Activated CD8-positive, alpha-beta memory T cell treated with anti-CD3 and anti-CD28 coated beads for 24 hours (primary cell): Measurements from ENCODE around the gene TNRC6C.

ENCODE experiments used
- DNase-seq: peaks from one replicate; pipeline ENCODE4 v3.0.0-alpha.2; 2020

The TNRC6C gene

DNA sequence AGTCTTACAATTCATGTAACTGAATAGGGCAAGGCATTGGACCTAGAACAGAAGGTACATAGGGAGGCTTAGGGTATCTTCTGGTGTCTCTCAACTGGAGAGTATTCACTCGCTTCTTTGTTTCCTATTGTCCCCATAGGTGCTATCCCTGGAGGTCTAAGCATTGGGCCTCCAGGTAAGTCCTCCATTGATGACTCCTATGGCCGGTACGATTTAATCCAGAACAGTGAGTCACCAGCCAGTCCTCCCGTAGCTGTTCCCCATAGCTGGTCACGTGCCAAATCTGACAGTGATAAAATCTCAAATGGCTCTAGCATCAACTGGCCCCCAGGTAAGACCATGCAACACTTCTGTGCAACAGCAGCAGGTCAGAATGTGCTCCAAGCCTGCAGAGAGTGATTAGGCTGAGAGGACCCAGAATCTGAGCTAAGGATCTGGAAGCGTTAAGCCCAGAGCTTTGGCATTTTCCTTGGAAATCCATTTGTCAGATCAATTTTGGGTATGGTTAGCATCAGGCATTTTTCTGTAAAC is 134.4 kb downstream of the TNRC6C start:
- no peak for DNase-seq

DNA sequence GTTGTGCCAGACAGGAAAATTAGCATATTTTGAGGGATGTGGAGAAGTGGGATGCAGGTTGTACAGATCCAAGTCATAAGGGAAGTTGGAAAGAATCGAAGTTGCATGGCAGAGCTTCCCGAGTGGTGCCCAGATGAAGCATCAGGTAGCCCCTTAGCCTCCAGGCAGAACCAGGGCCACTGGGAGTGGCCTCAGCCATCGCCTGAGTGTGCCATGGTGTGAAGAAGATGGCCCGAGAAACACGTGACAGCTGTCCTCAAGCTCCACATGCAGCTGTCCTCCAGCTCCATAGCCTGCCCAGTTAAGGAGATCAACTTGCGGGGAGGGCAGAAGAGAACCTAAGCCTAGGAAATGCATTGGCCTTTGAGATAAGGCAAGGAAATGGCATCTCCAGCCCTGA is 136.5 kb downstream of the TNRC6C start:
- no peak for DNase-seq

DNA sequence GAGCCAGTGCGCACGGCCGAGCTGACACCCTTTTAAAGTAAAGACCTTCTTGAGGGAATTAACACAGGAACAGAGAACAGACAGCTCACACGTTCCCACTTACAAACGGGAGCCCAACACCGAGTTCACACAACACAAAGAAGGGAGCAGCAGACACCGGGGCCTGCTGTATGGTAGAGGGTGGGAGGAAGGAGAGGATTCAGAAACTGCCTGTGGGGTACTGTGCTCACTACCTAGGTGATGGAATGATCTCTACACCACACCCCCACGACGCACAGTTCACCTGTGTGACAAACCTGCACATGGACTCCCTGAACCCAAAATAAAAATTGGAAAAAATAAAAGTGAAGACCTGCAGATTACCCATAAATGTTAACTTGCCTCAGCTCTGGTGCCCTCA is 137.6 kb downstream of the TNRC6C start:
- no peak for DNase-seq

DNA sequence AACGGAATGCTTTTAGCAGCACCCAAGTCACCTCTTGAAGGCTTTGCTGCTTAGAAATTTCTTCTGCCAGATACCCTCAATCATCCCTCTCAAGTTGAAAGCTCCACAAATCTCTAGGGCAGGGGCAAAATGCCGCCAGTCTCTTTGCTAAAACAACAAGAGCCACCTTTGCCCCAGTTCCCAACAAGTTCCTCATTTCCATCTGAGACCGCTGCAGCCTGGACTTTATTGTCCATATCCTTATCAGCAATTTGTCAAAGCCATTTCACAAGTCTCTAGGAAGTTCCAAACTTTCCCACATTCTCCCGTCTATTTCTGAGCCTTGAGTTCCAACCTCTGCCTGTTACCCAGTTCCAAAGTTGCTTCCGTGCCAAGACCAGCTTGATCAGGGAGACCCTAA is 142.6 kb downstream of the TNRC6C start:
- no peak for DNase-seq

DNA sequence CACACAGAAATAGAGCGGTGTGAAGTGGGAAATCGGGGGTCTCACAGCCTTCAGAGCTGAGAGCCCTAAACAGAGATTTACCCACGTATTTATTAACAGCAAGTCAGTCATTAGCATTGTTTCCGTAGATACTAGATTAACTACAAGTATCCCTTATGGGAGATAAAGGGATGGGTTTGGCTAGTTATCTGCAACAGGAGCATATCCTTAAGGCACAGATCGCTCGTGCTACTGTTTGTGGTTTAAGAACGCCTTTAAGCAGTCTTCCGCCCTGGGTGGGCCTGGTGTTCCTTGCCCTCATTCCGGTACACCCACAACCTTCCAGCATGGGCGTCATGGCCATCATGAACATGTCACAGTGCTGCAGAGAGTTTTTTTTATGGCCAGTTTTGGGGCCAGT is 143.0 kb downstream of the TNRC6C start:
- DNase-seq = no peak

DNA sequence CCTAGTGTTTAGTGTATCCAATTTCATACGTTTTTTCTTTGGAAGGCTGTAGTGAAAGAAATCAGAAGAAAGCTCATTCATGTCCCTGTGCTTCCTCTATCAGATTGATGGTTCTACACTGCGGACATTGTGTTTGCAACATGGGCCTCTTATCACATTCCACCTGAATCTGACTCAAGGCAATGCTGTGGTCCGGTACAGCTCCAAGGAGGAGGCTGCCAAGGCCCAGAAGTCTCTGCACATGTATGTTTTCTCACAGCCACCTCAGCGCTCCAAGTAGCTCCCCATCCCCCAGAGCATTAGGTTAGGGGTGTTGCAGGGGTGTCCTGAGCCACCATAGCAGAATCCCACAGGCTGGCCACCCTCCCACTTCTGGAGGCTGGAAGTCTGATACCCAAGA is 144.8 kb downstream of the TNRC6C start:
- no peak for DNase-seq

DNA sequence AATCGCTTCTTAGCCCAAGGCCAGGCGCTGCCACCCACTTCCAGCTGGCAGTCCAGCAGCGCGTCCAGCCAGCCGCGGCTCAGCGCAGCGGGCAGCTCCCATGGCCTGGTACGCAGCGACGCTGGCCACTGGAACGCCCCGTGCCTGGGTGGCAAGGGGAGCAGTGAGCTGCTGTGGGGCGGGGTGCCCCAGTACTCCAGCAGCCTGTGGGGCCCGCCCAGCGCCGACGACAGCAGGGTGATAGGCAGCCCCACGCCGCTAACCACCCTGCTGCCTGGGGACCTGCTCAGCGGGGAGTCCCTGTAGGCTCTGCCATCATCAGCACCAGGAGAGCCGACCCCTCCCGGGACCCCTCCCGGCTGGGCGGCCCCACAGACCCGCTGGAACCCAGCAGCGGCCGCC is 146.0 kb downstream of the TNRC6C start:
- no peak for DNase-seq

DNA sequence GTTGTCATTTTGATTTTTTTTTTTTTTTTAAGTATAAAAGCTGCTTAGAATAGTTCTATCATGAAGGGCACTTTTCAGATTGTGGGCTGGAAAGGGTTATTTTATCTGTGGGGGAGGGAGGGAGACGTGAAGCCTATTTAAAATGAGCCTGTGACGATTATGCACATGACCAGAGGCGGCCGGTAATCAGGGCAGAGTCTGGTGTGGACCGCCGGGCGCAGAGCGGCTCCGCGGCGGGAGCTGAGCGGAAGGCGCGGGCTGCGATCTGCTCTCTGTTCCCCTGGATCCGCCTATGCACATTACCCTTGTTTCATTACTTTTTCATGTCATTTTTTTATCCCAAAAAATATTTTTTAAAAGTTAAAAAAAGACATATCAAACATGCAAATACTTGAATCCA is 146.6 kb downstream of the TNRC6C start:
- DNase-seq = no peak

DNA sequence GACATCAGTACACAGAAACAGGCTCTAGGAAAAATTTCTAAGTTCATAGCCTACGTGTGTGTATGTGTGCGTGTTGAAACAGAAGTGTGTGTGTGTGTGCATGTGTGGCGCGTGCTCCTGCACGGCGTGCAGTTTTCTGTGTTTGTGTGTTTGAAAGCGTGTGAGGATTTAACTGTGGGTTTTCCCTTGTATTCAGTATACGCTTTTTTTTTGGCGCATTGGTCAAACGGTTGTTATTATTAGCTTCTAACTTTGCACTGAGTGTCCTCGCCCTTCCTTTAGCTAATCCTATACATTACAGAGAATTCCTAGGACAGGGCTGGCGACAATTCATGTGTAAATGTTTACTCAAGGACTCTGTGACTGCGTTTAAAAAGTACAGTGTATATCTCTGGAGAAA is 147.0 kb downstream of the TNRC6C start:
- no peak for DNase-seq

DNA sequence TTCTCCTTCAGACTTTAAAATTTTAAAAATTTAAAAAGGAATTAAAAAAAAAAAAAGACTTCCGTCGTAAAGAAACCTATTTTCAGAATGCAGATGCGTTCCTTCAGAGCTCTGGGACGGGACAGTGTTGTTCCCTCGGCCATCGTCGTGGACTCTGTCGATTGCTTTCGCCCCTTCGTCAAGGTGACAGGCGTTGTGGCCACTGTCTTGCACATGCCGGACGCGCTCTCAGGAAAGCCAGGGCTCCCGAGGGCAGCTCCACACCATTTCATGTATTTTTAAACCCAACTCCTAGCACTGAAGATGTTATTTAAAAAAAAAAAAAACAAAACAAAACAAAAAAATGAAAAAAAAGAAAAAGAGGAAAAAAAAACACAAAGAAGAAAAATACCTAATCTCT is 147.7 kb downstream of the TNRC6C start:
- DNase-seq = no peak

DNA sequence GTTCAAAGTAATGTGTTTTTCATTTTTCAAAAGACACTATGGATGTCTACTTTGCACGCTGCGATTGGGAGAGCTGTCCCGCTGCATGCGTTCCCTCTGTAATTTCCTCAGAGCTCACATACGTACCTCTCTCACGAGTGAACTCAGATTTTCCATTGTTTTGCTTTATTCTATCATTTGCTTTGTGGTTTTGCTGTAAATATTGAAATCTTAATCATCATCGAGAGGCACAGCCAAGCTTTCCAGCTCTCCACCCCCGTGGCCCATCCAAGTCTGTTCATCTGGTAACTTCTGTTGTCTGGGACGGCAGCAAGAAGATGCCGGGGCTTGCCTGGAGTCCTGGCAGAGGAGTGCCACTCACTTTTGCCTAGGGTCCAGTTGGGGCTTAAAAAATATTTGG is 149.0 kb downstream of the TNRC6C start:
- no peak for DNase-seq

DNA sequence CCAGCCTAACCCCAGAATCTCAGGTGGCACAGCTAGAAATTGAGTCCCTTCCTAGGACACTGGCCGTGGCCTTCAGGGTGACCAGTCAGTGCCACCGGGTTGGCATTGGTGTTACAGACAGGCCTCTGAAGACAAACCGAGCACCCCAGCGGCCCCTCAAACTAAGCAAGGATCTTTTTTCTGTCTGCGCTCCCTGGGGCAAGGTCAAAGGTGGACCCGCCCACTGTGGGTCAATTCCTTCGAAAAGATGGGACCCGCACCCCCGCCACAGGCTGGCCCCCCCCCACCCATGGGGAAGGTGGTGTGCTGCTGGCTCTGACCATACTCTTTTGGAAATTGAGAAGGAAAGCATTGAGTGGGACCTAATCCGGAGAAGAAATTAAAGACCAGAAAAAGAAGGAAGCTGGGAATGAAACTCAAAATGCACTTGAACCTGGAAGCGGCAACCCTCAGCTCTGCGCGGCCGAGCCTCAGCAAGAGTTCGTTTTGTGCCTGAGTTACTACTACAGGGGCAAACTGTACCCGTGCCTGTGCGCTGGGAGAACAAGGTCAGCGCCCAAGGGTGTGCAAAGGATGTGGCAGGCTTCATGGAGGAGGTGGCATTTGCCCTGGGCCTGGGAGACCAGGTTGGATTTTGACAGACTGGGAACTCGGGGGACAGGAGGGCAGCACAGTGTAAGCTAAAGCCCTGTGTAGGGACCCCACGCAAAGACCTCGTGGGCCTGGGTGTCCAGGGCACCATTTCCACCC is 149.6 kb downstream of the TNRC6C start:
- DNase-seq = no peak

DNA sequence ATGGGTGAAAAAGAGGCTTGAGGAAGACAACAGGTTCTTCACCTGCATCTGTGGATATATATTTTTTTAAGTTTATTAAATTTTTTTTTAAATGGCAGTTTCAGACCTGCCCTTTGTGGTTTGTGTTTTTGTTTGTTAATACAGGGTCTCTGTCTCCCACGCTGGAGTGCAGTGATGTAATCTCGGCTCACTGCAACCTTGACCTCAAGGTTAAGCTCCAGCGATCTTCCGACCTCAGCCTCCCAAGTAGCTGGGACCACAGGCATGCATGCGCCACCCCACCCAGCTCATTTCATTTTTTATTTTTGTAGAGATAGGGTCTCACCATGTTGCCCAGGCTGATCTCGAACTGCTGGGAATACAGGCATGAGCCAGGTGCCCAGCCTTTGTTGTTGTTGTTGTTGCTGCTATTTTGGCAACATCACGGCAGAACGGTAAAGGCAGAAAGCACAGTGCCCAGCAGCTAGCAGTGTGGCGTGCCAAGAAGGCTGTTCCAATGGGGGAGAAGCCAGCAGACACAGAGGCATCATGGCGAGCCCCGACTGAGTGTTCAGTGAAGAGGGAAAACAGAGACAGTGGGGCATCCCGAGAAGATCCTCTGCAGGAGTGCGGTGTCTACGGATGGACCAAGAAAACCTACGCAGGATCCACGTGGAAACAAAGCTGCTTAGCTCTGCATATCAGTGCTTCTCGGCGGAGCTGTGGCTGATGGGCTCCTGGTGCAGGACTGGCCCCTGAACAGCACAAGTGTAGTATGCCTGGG is 150.4 kb downstream of the TNRC6C start:
- no peak for DNase-seq

DNA sequence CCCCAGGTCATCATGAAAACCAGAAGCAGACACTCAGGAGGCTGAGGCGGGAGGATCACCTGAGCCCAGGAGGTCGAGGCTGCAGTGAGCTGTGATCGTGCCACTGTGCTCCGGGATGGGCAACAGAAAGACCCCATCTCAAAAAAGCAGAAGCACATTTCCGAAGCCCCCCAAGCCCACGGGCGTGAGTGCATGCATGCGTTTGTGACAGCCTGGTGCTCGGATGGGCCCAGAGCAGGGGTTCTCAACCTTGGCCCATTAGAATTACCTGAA is 150.9 kb downstream of the TNRC6C start:
- no peak for DNase-seq

DNA sequence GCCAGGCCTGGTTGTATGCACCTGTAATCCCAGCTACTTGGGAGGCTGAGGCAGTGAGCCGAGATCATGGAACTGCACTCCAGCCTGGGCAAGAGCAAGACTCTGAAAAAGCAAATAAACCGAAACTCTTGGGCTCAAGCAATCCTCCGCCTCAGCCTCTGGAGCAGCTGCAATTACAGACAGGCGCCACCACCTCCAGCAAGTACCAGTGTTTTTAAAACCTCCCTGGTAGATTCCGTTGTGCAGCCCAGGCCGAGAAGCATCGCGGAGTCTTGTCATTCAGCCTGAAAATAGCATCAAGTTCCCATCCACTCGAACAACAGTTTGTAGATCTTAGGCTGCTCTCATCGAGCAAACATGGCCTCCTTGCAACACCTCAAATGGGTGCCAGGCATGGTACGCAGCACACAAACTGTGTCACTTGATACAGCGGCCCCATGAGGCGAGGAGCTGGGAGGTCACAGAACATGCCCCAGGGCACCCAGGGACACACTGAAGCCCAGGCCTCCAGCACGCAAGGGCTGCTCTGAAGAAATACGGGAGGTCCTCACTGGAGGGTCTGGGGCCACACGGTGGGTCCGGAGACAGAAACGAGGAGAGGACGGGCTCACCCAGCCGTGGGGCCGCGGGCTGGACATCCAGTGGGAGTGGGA is 152.0 kb downstream of the TNRC6C start:
- DNase-seq = no peak

DNA sequence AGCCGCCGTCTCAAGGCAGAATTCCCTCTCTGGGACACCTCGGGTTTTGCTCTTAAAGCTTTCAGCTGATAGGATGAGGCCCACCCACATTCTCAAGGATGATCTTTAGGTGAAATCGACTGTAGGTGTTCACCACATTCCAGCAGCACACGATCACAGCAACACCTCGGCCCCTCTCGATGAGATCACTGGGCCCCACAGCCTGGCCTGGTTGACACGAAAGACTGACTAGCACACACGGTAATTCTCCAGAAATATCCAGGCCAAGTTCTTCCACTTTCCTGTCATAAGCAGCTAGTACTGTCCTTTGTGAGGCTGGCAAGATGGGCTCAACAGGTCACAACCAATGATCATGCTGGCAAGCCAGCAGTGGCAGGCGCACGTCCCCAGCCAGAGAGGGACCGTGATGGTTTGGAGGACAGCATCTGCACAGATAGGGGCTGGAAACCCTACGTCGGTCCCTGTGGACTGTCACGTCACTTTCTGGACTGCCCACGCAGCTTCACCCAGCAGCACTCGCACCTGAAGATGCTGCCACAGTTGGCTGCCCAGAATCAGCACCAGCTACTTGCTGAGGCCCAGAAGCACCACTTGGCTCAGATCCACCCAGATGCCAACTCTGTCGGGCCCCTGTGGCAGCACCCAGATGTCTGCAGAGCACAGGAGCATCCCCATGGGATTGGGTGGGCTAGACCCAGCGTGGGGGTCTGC is 152.7 kb downstream of the TNRC6C start:
- DNase-seq = no peak

DNA sequence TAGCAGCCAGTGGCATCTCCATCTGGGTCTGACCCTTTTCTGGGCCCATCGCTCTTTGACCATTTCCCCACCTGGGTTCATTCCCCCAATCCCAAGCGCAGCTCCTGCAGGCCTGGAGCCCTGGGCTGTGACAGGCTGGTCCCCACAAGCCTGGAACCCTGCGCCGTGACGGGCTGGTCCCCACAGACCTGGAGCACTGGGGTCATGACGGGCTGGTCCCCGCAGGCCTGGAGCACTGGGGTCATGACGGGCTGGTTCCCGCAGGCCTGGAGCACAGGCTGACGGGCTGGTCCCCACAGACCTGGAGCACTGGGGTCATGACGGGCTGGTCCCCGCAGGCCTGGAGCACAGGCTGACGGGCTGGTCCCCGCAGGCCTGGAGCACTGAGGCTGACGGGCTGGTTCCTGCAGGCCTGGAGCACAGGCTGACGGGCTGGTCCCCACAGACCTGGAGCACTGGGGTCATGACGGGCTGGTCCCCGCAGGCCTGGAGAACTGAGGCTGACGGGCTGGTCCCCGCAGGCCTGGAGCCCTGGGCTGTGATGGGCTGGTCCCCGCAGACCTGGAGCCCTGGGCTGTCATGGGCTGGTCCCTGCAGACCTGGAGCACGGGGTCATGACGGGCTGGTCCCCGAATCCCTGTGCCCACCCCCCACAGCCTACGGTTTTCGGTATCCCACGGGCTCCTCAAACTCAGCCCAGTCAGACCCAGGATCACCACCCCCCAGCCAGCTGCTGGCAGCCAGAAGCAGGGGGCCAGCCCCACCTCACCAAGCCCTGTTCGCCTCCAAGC is 153.4 kb downstream of the TNRC6C start:
- no peak for DNase-seq

DNA sequence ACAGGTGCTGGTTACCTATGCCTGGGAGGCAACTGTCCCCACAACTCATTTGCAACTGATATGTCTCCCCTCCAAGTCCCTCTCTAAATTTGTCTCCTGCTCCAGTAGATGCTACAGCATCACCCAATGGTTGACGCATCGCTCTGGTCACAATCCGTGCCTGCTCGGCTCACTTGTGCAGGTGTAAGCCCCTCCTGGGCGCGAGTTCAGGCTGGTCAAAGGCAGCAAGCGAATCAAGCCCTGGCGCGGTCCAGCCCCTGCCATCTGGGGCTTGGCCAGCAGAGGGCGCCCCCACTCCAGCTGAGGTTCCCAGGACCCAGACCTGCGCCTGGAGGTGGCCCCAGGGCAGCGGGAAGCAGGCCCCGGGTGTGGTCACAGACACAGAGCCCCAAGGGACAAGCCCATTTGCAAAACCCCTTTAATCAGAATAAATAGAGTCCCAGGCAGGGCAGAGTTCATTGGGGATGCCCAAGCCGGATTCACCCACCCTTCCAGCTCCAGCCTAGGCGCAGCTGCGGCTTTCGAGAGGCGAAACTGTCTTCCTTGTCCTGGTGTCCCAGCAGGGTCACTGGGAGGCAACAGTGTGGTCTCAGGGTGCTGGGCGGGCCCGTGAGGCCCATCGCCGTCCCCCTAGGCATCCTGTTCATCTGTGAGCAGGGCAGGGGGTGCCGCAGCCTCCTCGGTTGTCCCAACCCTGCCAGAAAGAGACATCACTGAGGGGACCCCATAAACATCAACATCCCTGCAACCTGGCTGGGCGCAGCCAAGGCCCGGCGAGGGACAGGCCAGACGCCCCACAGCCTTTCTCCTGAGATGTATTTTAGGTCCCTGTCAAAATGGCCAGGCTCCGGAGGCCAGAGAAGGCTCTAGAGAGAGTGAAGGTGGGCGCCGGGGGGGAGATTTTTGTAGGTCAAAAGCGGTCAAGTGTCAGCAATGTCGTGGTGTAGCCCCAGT is 154.3 kb downstream of the TNRC6C start:
- peak; percentile 98 for DNase-seq

DNA sequence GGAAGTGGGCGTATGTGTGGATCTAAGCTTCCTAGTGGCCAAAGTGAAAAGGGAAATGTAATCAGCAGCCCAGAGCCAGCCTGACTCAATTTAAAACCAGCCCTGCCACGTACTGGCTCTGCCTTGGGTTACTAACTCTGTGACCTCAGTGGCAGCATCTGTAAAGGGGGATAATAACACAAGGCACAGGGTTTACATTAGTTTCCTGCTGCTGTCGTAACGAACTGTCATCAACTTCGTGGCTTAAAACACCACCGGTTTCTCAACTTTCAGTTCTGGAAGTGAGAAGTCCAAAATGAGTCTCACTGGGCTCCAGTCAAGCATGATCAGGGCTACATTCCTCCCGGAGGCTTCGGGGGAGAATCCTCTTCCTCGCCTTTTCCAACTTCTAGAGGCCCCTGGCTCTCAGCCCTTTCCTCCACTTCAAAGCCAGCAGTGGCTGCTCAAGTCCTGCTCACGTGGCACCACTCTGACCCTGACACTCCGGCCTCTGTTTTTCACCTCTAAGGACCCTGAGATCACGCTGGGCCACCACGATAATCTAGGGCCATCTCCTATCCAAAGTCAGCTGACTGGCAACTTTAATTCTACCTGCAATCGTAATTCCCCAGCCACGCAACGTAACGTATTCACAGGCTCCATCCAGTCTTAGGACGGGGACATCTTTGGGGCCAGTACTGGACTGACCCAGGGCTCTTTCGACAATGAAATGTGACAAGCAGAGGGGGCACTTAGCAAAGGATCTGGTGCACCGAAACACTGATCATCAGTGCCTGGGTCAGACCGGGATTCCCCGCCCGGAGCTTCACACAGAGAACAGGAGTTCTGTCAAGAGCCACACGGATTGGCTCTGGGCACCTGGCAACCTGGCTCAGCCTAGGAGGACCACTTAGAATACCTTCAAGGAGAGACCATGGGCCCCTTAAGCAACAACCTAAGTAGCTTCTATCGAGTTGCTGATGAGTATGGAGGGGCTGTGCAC is 155.6 kb downstream of the TNRC6C start:
- no peak for DNase-seq
